ENCODE measurements around the gene PRKCI. TPM values are rescaled to one million over a fixed set of nuclear protein-coding genes. Genes with fewer than 3 reads are reported as not detected.

Gene PRKCI
- 10 to 100 TPM; 35.7 to 90.9 (median 39.8) TPM for total RNA-seq

- H3K27me3 ChIP-seq: no peaks in the 10 kb centered on the region
- peak within 1 kb of the TSS; percentile 82 to 98 (median 92) for H3K4me3 ChIP-seq
- peak within 1 kb of the TSS; percentile 93 to 97 (median 94) for H3K27ac ChIP-seq (replicated peaks in 1 of 4)
- TF ChIP-seq, protein P1, sequence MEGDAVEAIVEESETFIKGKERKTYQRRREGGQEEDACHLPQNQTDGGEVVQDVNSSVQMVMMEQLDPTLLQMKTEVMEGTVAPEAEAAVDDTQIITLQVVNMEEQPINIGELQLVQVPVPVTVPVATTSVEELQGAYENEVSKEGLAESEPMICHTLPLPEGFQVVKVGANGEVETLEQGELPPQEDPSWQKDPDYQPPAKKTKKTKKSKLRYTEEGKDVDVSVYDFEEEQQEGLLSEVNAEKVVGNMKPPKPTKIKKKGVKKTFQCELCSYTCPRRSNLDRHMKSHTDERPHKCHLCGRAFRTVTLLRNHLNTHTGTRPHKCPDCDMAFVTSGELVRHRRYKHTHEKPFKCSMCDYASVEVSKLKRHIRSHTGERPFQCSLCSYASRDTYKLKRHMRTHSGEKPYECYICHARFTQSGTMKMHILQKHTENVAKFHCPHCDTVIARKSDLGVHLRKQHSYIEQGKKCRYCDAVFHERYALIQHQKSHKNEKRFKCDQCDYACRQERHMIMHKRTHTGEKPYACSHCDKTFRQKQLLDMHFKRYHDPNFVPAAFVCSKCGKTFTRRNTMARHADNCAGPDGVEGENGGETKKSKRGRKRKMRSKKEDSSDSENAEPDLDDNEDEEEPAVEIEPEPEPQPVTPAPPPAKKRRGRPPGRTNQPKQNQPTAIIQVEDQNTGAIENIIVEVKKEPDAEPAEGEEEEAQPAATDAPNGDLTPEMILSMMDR (IDR thresholded peaks at IDR 0.05): peak in 1 of 3 experiments; percentile 17
- TF ChIP-seq EP300 (IDR thresholded peaks at IDR 0.05): no peak
- TF ChIP-seq POLR2AphosphoS5 (IDR thresholded peaks at IDR 0.05): peak; percentile 88 to 91
- peak; percentile 67 for TF ChIP-seq POLR2A (IDR thresholded peaks at IDR 0.05; ENCODE audit: low read depth)
- intact Hi-C loops (cut with DNase I): loop anchor here (5.0 kb wide), 2 partner anchors 40 to 135 kb away; partner anchors contain the start of genes PHC3 and SKIL
- peaks cover 0 to 49% (median 42%) of the 10 kb centered on the region in 4 donors for H3K4me1 ChIP-seq
- WGBS: under 1% methylated on average over 27 of the region's 60 CpGs
- no peaks in the 10 kb centered on the region for H3K36me3 ChIP-seq
- DNase-seq (ENCODE audit: extremely low spot score): peak; percentile 98
- H3K9me3 ChIP-seq: no peaks in the 10 kb centered on the region
These were observed at the start of gene PRKCI for GRCh38 chr3:170221924-170222646. TSS of gene PRKCI (plus strand) at chr3:170222424. CDS start at chr3:170222670, 246 bp downstream.

DNA sequence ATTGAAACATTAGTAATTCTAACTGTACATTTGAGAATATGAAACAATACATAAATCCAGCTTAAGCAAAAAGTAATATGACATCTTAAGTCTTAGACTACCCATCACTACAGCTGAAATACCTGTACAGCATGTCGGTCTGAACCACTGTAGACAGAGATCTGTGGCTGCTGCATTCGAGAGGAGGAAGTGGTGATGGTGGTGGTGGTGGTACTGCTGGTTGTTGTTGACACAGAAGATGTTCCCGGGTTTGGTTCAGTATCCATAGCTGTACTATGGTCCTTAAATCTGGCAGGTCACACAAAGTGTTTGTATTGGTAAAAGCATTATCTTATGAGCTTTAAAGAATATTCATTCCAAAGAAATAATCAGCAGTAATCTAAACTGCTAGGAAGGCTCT lies 43.6 kb upstream of the PRKCI start:
- WGBS: 68% methylated on average over 3 of the region's 3 CpGs
- Histone ChIP-seq H3K4me1 (peaks cover 24 to 63% (median 60%) of the 10 kb centered on the region in 4 donors), H3K27ac (replicated peaks in 1 of 4) (peak overlapping the region in 1 of 4 donors; percentile 97), H3K36me3 (peaks cover 12 to 51% (median 41%) of the 10 kb centered on the region in 4 donors), H3K27me3 (no peaks in the 10 kb centered on the region), H3K4me3 (peak overlapping the region in 3 of 4 donors; percentile 72 to 92 (median 83)), H3K9me3 (no peaks in the 10 kb centered on the region)
- DNase-seq (ENCODE audit: extremely low spot score): no peak
- intact Hi-C loops (cut with DNase I): no loop called here
- TF ChIP-seq POLR2A (IDR thresholded peaks at IDR 0.05; ENCODE audit: low read depth) (no peak), POLR2AphosphoS5 (IDR thresholded peaks at IDR 0.05) (no peak), EP300 (IDR thresholded peaks at IDR 0.05) (no peak)
- TF ChIP-seq, protein P1 (IDR thresholded peaks at IDR 0.05): no peak

- intact Hi-C loops (cut with DNase I): no loop called here
- TF ChIP-seq POLR2AphosphoS5 (IDR thresholded peaks at IDR 0.05): no peak
- TF ChIP-seq, protein P1 (IDR thresholded peaks at IDR 0.05): no peak
- TF ChIP-seq EP300 (IDR thresholded peaks at IDR 0.05): no peak
- no peak for TF ChIP-seq POLR2A (IDR thresholded peaks at IDR 0.05; ENCODE audit: low read depth)
- peak overlapping the region; percentile 72 to 92 (median 85) for H3K4me3 ChIP-seq
- no peaks in the 10 kb centered on the region for H3K9me3 ChIP-seq
- no peak for DNase-seq (ENCODE audit: extremely low spot score)
- H3K36me3 ChIP-seq: peaks cover 9 to 44% (median 39%) of the 10 kb centered on the region in 4 donors
- WGBS: 27% methylated on average over 1 of the region's 1 CpG
- no peaks in the 10 kb centered on the region for H3K27me3 ChIP-seq
- H3K4me1 ChIP-seq: peaks cover 21 to 55% (median 52%) of the 10 kb centered on the region in 4 donors
- peak overlapping the region in 3 of 4 donors; percentile 94 to 97 (median 94) for H3K27ac ChIP-seq (replicated peaks in 1 of 4)
These were observed 42.8 kb upstream of the PRKCI start for GRCh38 chr3:170179432-170179831.

GRCh38 chr3:170180079-170180907 lies 41.9 kb upstream of the PRKCI start:
- Histone ChIP-seq H3K27me3 (no peaks in the 10 kb centered on the region), H3K27ac (replicated peaks in 1 of 4) (peak overlapping the region; percentile 94 to 97 (median 96)), H3K4me1 (peaks cover 18 to 47% (median 44%) of the 10 kb centered on the region in 4 donors), H3K36me3 (peaks cover 9 to 35% (median 30%) of the 10 kb centered on the region in 4 donors), H3K4me3 (peak overlapping the region; percentile 72 to 92 (median 85)), H3K9me3 (no peaks in the 10 kb centered on the region)
- TF ChIP-seq EP300 (IDR thresholded peaks at IDR 0.05): no peak
- no peak for TF ChIP-seq POLR2A (IDR thresholded peaks at IDR 0.05; ENCODE audit: low read depth)
- TF ChIP-seq, protein P1 (IDR thresholded peaks at IDR 0.05): no peak
- TF ChIP-seq POLR2AphosphoS5 (IDR thresholded peaks at IDR 0.05): no peak
- WGBS: 12% methylated on average over 16 of the region's 16 CpGs
- no peak for DNase-seq (ENCODE audit: extremely low spot score)
- intact Hi-C loops (cut with DNase I): loop anchor here (5.0 kb wide), 1 partner anchor 42 kb away; the partner anchor contains the start of gene PRKCI

All from esophagus muscularis mucosa (tissue), 4 donors.